ENCODE measurements around the gene OR5AU1.
"Not testable (repeated sequence)": the region's sequence is repeated elsewhere in the genome, so short reads cannot be mapped to it uniquely, and the experiment has no call there.

The OR5AU1 gene

DNA sequence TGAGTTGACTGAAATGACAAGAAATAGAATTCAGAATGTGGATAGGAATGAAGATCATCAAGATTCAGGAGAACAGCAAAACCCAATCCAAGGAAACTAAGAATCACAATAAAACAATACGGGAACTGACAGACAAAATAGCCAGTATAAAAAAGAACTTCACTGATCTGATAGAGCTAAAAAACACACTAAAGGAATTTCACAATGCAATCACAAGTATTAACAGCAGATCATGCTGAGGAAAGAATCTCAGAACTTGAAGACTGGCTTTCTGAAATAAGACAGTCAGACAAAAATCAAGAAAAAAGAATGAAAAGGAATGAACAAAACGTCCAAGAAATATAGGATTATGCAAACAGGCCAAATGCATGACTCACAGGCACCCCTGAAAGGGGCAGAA, 15.3 kb upstream of the OR5AU1 start:
- Histone ChIP-seq H3K36me3 (ENCODE audit: control insufficient read depth in 5 of 5, insufficient read depth in 5 of 5, low read length in 5 of 5) (no peaks in the 10 kb centered on the region), H3K4me1 (ENCODE audit: control insufficient read depth in 5 of 5, insufficient read depth in 5 of 5, low read length in 5 of 5) (no peaks in the 10 kb centered on the region), H3K27ac (ENCODE audit: low read depth, low read length) (no peak overlapping the region), H3K27me3 (ENCODE audit: control insufficient read depth in 5 of 5, insufficient read depth in 4 of 5, low read length in 5 of 5) (peaks cover 0 to 10% (median 0%) of the 10 kb centered on the region in 5 donors), H3K9me3 (ENCODE audit: control insufficient read depth in 5 of 5, low read length in 5 of 5) (no peaks in the 10 kb centered on the region), H3K9ac (ENCODE audit: low read length in 5 of 5) (no peak overlapping the region), H3K4me3 (ENCODE audit: low read depth in 1 of 5, low read length in 5 of 5) (no peak overlapping the region)

DNA sequence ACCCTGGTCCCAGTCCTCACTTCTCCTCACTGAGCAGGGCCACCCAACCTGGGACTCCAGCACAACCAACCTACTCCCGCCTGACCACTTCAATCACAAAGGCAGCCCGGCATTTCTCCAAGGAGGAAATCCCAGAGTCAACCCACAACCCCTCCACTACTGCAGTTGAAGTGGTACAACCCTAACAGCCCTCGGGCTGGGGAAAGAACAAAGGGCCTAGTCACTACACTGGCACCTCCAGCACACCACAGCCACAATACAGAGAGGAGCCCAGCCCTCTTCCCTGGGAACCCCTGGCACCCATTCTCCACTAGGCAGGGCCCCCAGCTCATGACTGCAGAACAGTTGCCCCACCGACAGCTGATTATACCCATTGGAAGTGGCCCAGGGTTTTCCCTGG, 13.7 kb upstream of the OR5AU1 start:
- no peak overlapping the region for H3K4me3 ChIP-seq (ENCODE audit: low read depth in 1 of 5, low read length in 5 of 5)
- no peaks in the 10 kb centered on the region for H3K4me1 ChIP-seq (ENCODE audit: control insufficient read depth in 5 of 5, insufficient read depth in 5 of 5, low read length in 5 of 5)
- H3K9me3 ChIP-seq (ENCODE audit: control insufficient read depth in 5 of 5, low read length in 5 of 5) = no peaks in the 10 kb centered on the region
- peaks cover 0 to 10% (median 0%) of the 10 kb centered on the region in 5 donors for H3K27me3 ChIP-seq (ENCODE audit: control insufficient read depth in 5 of 5, insufficient read depth in 4 of 5, low read length in 5 of 5)
- no peak overlapping the region for H3K9ac ChIP-seq (ENCODE audit: low read length in 5 of 5)
- H3K27ac ChIP-seq (ENCODE audit: low read depth, low read length) = no peak overlapping the region
- no peaks in the 10 kb centered on the region for H3K36me3 ChIP-seq (ENCODE audit: control insufficient read depth in 5 of 5, insufficient read depth in 5 of 5, low read length in 5 of 5)

DNA sequence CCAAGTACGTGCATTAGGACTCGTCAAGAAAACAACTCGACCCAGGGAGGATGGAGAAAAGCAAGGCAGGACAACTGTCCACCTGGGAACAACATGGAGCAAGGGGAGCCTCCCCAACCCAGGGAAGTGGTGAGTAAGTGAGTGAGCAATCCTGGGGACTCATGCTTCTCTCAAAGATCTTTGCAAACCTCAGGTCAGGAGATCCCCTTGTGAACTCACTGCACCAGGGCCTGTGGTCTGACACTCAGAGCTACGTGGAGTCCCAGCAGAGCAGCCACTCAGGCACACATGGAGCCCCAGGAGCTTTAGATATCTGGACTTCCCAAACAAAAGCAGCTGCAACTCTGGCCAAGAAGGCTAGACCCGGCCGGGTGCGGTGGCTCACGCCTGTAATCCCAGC, 12.2 kb upstream of the OR5AU1 start:
- Histone ChIP-seq H3K4me3 (ENCODE audit: low read depth in 1 of 5, low read length in 5 of 5) (no peak overlapping the region), H3K4me1 (ENCODE audit: control insufficient read depth in 5 of 5, insufficient read depth in 5 of 5, low read length in 5 of 5) (no peaks in the 10 kb centered on the region), H3K9me3 (ENCODE audit: control insufficient read depth in 5 of 5, low read length in 5 of 5) (no peaks in the 10 kb centered on the region)

DNA sequence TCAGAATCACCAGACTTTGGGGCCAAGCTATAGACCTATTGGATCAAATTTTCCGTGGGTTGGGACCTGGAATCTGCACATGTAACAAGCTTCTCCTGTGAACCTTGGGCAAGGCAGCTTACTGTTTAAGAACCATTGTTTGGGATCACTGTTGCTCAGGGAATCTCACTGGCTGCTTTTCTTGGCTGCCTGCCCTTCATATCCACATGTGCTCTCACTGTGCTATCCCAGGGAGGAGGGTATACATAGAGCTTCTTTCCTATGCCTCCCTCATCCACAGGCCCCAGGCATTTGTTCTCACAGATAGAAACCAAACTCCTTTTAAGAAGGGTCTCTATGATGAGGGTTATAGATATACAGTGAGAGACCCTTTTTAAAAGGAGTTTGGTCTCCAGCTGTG, 9.8 kb upstream of the OR5AU1 start:
- H3K4me1 ChIP-seq (ENCODE audit: control insufficient read depth in 5 of 5, insufficient read depth in 5 of 5, low read length in 5 of 5); H3K9me3 ChIP-seq (ENCODE audit: control insufficient read depth in 5 of 5, low read length in 5 of 5); H3K27me3 ChIP-seq (ENCODE audit: control insufficient read depth in 5 of 5, insufficient read depth in 4 of 5, low read length in 5 of 5); H3K36me3 ChIP-seq (ENCODE audit: control insufficient read depth in 5 of 5, insufficient read depth in 5 of 5, low read length in 5 of 5); H3K27ac ChIP-seq (ENCODE audit: low read depth, low read length); H3K4me3 ChIP-seq (ENCODE audit: low read depth in 1 of 5, low read length in 5 of 5); H3K9ac ChIP-seq (ENCODE audit: low read length in 5 of 5): not testable (repeated sequence)

More for the DNA sequence above, 12.2 kb upstream of the OR5AU1 start:
- Histone ChIP-seq H3K9ac (ENCODE audit: low read length in 5 of 5) (no peak overlapping the region), H3K27me3 (ENCODE audit: control insufficient read depth in 5 of 5, insufficient read depth in 4 of 5, low read length in 5 of 5) (peaks cover 0 to 10% (median 0%) of the 10 kb centered on the region in 5 donors), H3K27ac (ENCODE audit: low read depth, low read length) (no peak overlapping the region), H3K36me3 (ENCODE audit: control insufficient read depth in 5 of 5, insufficient read depth in 5 of 5, low read length in 5 of 5) (no peaks in the 10 kb centered on the region)

DNA sequence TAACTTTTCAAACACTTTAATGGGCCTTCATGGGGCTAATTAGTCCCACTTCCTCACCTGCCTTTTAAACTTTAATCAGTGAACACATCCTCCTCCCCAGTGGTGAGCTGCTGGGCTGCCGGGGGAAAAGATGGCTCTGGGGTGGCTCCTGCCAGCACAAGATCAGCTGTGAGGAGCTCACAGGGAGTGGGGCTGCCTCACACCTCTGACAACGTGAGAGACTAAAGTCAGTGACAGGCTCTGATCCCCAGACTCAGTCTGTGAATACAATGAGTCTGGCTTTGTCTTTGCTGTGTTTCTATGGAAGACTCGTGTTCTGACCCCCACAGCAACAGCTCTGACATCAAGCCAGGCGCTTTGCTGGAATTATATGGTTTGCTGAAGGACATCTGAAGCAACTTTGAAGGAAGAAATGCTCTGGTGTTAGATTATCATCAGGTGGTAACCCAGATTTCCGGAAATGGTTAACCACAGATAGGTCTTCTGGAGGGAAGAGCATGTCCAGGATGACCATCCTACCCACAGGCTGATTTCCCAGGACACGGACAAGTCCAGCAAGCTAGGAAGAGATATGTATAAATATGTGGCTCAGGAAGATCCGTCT, 9.2 kb upstream of the OR5AU1 start:
- H3K4me3 ChIP-seq (ENCODE audit: low read depth in 1 of 5, low read length in 5 of 5); H3K4me1 ChIP-seq (ENCODE audit: control insufficient read depth in 5 of 5, insufficient read depth in 5 of 5, low read length in 5 of 5); H3K27ac ChIP-seq (ENCODE audit: low read depth, low read length); H3K9me3 ChIP-seq (ENCODE audit: control insufficient read depth in 5 of 5, low read length in 5 of 5); H3K27me3 ChIP-seq (ENCODE audit: control insufficient read depth in 5 of 5, insufficient read depth in 4 of 5, low read length in 5 of 5); H3K9ac ChIP-seq (ENCODE audit: low read length in 5 of 5); H3K36me3 ChIP-seq (ENCODE audit: control insufficient read depth in 5 of 5, insufficient read depth in 5 of 5, low read length in 5 of 5): not testable (repeated sequence)

DNA sequence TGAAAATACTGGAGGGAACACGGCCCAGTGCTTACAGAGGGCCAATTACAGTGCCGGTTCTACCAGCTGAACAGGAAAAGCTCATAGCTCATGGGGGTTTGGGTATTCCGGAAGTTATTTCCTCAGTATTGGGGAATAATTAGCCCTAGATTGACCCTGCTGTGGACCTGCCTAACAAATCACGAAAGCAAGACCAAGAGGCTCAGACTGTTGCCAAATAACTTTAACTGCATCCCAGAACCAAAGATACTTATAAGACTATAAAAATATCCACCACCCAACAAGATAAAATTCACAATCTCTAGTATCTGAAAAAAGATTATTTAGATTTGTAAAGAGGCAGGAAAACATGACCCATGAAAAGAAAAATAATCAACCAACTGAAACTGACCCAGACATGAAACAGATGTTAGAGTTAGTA, 8.0 kb upstream of the OR5AU1 start:
- Histone ChIP-seq H3K9ac (ENCODE audit: low read length in 5 of 5) (no peak overlapping the region), H3K9me3 (ENCODE audit: control insufficient read depth in 5 of 5, low read length in 5 of 5) (no peaks in the 10 kb centered on the region), H3K27ac (ENCODE audit: low read depth, low read length) (no peak overlapping the region), H3K4me1 (ENCODE audit: control insufficient read depth in 5 of 5, insufficient read depth in 5 of 5, low read length in 5 of 5) (no peaks in the 10 kb centered on the region), H3K27me3 (ENCODE audit: control insufficient read depth in 5 of 5, insufficient read depth in 4 of 5, low read length in 5 of 5) (peaks cover 0 to 4% (median 0%) of the 10 kb centered on the region in 5 donors), H3K4me3 (ENCODE audit: low read depth in 1 of 5, low read length in 5 of 5) (no peak overlapping the region), H3K36me3 (ENCODE audit: control insufficient read depth in 5 of 5, insufficient read depth in 5 of 5, low read length in 5 of 5) (no peaks in the 10 kb centered on the region)

DNA sequence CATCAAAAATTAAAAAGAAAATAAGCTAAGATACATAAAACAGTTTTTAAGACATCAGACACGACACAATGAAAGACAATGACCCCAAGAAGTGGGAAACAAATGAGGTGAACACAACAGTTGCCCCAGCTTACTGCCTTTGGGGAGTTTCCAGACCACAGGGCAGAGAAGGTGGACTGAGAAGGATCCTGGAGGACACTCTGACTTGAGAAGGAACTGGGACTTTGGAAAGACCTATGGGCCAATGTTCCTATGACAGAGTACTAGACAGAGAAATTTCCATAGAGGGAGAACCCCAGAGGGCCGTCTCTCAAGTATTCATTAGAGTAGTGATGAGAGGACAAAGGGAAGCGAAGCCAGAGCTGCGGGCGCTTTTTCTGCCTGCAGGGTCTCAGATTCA, 6.2 kb upstream of the OR5AU1 start:
- H3K27me3 ChIP-seq (ENCODE audit: control insufficient read depth in 5 of 5, insufficient read depth in 4 of 5, low read length in 5 of 5) = peaks cover 0 to 2% (median 0%) of the 10 kb centered on the region in 5 donors
- no peak overlapping the region for H3K27ac ChIP-seq (ENCODE audit: low read depth, low read length)
- no peaks in the 10 kb centered on the region for H3K9me3 ChIP-seq (ENCODE audit: control insufficient read depth in 5 of 5, low read length in 5 of 5)
- no peak overlapping the region for H3K9ac ChIP-seq (ENCODE audit: low read length in 5 of 5)
- no peaks in the 10 kb centered on the region for H3K4me1 ChIP-seq (ENCODE audit: control insufficient read depth in 5 of 5, insufficient read depth in 5 of 5, low read length in 5 of 5)
- H3K36me3 ChIP-seq (ENCODE audit: control insufficient read depth in 5 of 5, insufficient read depth in 5 of 5, low read length in 5 of 5) = no peaks in the 10 kb centered on the region
- no peak overlapping the region for H3K4me3 ChIP-seq (ENCODE audit: low read depth in 1 of 5, low read length in 5 of 5)

DNA sequence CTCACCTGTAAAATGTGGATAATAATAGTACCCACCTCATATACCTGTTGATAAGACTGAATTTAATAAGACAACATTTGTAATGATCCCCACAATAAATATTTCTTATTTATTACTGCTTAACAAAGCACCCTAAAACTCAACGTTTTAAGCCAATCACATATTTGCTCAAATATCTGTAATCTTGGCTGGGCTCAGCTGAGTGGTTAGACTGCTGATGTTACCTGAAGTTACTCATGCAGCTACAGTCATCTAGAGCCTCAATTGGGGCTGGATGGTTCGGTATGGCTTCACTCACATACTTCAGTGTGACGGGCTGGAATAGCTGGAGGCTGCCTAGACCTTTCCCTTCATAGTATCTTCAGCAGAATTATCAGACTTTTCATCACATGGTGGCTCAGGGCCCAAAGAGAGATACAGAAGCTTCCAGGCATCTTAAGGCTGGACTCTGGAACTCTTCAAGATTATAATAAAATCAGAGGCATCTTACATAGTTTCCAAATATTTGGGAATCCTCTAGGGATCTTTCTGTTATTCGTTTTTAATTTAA, 4.3 kb upstream of the OR5AU1 start:
- Histone ChIP-seq H3K9ac (ENCODE audit: low read length in 5 of 5) (no peak overlapping the region), H3K27ac (ENCODE audit: low read depth, low read length) (no peak overlapping the region), H3K9me3 (ENCODE audit: control insufficient read depth in 5 of 5, low read length in 5 of 5) (no peaks in the 10 kb centered on the region), H3K27me3 (ENCODE audit: control insufficient read depth in 5 of 5, insufficient read depth in 4 of 5, low read length in 5 of 5) (peaks cover 0 to 6% (median 2%) of the 10 kb centered on the region in 5 donors), H3K4me1 (ENCODE audit: control insufficient read depth in 5 of 5, insufficient read depth in 5 of 5, low read length in 5 of 5) (no peaks in the 10 kb centered on the region), H3K4me3 (ENCODE audit: low read depth in 1 of 5, low read length in 5 of 5) (no peak overlapping the region), H3K36me3 (ENCODE audit: control insufficient read depth in 5 of 5, insufficient read depth in 5 of 5, low read length in 5 of 5) (no peaks in the 10 kb centered on the region)

DNA sequence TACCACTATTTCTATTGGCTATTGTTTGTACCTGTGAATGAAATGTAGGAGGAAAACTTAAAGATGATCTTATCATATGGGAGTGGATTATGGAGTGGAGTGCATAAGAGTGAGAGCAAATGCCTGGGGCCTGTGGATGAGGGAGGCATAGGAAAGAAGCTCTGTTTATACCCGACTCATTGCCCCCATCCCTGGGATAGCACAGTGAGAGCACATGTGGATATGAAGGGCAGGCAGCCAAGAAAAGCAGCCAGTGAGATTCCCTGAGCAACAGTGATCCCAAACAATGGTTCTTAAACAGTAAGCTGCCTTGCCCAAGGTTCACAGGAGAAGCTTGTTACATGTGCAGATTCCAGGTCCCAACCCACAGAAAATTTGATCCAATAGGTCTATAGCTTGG, 2.3 kb upstream of the OR5AU1 start:
- H3K36me3 ChIP-seq (ENCODE audit: control insufficient read depth in 5 of 5, insufficient read depth in 5 of 5, low read length in 5 of 5); H3K4me1 ChIP-seq (ENCODE audit: control insufficient read depth in 5 of 5, insufficient read depth in 5 of 5, low read length in 5 of 5): not testable (repeated sequence)

DNA sequence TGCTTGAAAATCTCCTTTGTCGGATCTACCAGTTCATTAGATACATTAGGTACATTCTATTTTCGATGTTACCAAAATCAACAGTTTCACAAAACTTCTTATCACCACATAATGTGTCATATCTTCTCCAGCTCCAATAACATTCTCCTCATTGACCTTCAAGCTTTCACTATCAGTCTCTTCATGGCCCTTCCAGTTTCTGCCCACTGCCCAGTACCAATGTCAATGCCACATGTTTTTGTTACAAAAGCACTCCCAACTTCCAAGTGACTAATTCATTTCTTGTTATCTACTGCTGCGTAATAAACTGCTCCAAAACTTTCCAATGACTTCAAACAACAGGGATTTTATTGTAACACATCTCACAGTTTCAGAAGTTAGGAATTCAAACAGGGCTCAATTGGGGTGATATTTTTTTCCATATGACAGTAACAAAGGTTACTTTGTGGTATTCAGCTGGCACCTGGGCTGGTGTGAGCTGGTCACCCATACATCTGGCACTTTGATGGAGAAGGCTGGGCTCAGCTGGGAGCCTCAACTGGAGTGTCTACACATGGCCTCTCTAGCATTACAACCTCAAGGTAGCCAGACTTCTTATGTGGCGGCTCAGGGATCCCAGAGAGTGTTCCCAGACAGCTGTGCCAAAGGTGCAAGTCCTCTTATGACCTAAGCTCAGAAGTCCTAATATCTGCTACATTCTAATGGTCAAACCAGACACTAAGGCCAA, 6.1 kb downstream of the OR5AU1 start:
- Histone ChIP-seq H3K36me3 (ENCODE audit: control insufficient read depth in 5 of 5, insufficient read depth in 5 of 5, low read length in 5 of 5) (no peaks in the 10 kb centered on the region), H3K4me1 (ENCODE audit: control insufficient read depth in 5 of 5, insufficient read depth in 5 of 5, low read length in 5 of 5) (no peaks in the 10 kb centered on the region), H3K9ac (ENCODE audit: low read length in 5 of 5) (no peak overlapping the region), H3K27me3 (ENCODE audit: control insufficient read depth in 5 of 5, insufficient read depth in 4 of 5, low read length in 5 of 5) (peaks cover 0 to 2% (median 0%) of the 10 kb centered on the region in 5 donors), H3K9me3 (ENCODE audit: control insufficient read depth in 5 of 5, low read length in 5 of 5) (peaks cover 0 to 11% (median 5%) of the 10 kb centered on the region in 5 donors), H3K27ac (ENCODE audit: low read depth, low read length) (no peak overlapping the region), H3K4me3 (ENCODE audit: low read depth in 1 of 5, low read length in 5 of 5) (no peak overlapping the region)

More for the DNA sequence above, 2.3 kb upstream of the OR5AU1 start:
- H3K9ac ChIP-seq (ENCODE audit: low read length in 5 of 5); H3K27ac ChIP-seq (ENCODE audit: low read depth, low read length); H3K27me3 ChIP-seq (ENCODE audit: control insufficient read depth in 5 of 5, insufficient read depth in 4 of 5, low read length in 5 of 5); H3K9me3 ChIP-seq (ENCODE audit: control insufficient read depth in 5 of 5, low read length in 5 of 5); H3K4me3 ChIP-seq (ENCODE audit: low read depth in 1 of 5, low read length in 5 of 5): not testable (repeated sequence)
